ENCODE results near the gene ACADL.

Gene ACADL

DNA sequence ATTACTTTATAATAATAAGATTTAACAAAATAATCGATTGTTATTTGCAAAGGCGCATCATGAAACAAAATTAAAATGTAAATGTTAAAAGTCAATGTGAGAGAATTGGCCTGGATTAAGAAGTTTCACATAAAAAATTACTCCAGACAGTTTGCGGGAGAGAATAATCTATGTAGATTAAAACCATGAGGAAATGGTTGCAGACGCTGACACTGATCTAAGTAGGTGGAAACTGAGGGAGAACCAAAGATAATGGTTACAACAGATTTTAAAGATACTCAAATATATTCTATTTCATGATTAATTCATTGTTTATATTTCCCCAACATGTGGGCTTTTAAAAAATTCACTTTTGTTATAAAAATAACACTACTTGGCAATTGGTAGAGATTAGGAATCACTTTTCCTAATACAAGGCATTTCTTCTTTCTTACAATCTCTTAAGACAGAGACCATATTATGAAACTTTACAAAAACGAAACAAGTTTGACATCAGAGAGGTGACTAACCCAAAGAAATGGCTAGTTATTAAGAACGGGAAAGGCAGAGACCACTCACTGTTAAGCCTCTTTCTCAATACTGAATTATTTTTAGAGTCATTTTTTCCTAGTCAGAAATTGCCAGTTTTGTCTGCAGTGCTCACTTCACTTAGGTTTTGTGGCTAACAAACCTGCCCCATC is 55.6 kb downstream of the ACADL start:
- no peak for DNase-seq

DNA sequence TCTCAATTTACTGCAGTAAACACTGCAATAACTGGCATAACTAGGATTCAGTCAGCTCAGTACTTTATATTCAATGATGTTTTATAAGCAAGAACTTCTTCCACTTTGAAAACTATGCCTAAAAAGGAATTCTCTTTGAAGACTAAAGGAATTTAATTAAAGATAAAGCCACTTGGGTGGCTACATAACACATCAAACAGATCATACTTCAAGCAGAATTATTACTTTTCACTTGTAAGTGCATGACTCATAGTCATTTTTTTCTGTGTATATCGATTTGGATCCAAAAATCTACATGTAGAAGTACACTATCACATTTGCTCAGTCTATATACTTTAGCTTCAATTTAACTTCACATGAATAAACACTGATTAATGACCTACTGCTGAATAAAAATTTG is 58.0 kb downstream of the ACADL start:
- DNase-seq, result no peak

DNA sequence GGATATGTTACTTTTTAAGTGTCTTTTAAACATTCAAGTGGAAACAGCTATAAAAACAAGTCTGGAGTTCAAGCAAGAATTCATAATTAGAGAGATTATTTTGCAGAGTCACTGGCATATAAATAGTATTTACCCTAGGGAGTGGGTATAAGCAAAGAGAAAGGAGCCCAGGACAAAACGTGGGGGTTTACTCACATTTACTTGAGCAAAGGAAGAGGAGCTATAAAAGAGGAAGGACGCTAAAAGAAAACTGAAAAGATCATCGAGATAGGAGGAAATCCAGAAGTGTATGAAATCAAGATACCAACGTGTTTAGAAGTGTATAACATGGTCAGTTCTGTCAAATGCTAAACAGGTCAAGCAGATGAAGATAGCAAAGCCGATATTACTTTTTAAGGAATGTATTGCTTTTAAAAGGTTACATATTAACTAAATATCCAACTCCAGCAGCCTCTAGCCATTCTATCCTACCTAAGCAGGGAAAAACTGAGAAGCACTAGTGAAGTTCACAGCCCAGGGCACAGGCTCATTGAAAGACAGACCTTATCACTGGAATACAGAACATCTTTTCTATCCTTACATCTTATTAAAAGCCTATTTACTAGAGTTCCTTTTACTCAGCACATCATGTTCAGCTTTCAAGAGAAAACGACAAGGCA is 62.7 kb downstream of the ACADL start:
- no peak for DNase-seq

DNA sequence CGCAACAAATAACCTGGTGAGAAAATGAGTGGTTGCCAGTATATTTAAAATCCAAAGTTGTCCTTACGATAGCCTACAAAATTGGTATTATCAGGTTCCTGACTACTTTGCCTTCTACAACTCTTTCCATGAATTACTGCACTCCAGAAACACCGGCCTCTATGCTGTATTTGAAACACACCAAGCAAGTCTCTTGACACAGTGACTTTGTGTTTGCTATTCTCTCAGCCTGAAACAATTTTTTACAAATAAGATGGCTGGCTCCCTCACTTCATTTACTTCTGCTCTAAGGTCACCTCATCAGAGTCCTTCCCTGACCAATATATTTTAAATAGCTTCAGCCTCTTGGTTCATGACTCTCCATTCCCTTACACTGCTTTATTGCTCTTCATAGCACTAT is 66.2 kb downstream of the ACADL start:
- DNase-seq, result no peak

DNA sequence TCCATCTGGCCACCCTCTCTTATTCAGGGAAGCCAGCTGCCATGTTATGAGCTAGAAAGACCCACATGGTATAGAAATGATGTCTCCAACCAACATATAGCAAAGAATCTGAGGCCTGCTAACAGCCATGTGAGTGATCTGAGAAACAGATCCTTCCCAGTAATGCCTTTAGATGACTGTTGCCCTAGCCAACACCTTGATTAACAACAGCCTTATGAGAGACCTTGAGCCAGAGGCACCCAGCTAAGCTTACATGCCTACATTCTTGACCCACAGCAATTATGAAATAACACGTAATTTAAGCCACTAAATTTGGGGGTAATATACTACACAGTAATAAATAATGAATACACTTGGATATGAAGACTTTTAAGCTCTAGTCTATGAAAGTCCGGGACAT is 67.0 kb downstream of the ACADL start:
- no peak for DNase-seq

DNA sequence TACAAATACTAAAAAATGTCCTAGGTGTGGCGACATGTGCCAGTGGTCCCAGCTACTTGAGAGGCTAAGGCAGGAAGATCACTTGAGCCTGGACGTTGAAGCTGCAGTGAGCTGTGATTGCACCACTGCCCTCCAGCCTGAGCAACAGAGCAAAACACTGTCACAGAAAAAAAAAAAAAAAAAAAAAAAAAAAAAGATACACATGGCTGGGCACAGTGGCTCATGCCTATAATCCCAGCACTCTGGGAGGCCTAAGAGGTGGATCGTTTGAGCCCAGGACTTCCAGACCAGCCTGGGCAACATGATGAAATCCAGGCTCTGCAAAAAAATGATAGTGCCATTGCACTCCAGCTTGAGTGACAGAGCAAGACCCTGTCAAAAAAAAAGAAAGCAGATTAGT is 67.7 kb downstream of the ACADL start:
- no peak for DNase-seq

DNA sequence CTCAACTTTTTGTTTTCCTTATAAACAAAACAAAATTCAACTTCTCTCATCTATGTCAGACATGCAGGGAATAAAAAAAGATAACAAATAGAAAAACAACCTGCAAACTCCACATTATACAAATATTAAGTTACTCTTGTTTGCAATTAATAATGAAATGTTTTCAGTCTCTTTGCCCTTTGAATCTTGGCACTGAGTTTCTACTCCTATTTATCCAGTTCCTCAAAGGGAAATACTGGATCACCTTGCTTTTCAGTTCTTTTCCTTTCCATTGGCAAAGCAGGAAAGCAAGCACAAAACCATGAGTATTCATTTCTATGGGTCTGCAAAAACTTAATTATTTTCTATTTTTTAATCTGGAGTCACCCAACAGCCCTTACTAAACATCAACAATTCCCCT is 77.6 kb downstream of the ACADL start:
- DNase-seq, result no peak
